GM19468 (cell line): ENCODE measurements around the gene VSIG10.
"Not testable (repeated sequence)": the region's sequence is repeated elsewhere in the genome, so short reads cannot be mapped to it uniquely, and the experiment has no call there.

ENCODE experiments used
- ATAC-seq: cut with Tn5 transposase; IDR thresholded peaks from one replicate; pipeline ENCODE4 v1.9.1; 2021; ENCODE audit warnings: mild to moderate bottlenecking, moderate library complexity, moderate number of reproducible peaks; ENCODE audit not compliant: unreplicated experiment; ENCODE audit errors: extremely low read depth

The VSIG10 gene

GRCh38 chr12:118103601-118104382, at the start of gene VSIG10:
TSS of gene VSIG10 (minus strand) at chr12:118104011. CDS start at chr12:118103671, 340 bp downstream.
- ATAC-seq: no peak

- no peak for ATAC-seq
These were observed 47.9 kb upstream of the VSIG10 start for GRCh38 chr12:118151755-118152154.

GRCh38 chr12:118150625-118151024, 46.8 kb upstream of the VSIG10 start:
- no peak for ATAC-seq

GRCh38 chr12:118148287-118148686, 44.5 kb upstream of the VSIG10 start:
- ATAC-seq: no peak

GRCh38 chr12:118145798-118146156, 42.0 kb upstream of the VSIG10 start:
- no peak for ATAC-seq

GRCh38 chr12:118145113-118145797, 41.4 kb upstream of the VSIG10 start:
- ATAC-seq: peak; percentile 38

GRCh38 chr12:118144499-118144898, 40.7 kb upstream of the VSIG10 start:
- ATAC-seq: no peak

- ATAC-seq: no peak
These were observed 37.0 kb upstream of the VSIG10 start for GRCh38 chr12:118140825-118141224.

- ATAC-seq: no peak
These were observed 33.4 kb upstream of the VSIG10 start for GRCh38 chr12:118137148-118137678.

- ATAC-seq: no peak
These were observed 32.8 kb upstream of the VSIG10 start for GRCh38 chr12:118136559-118137003.

- ATAC-seq: peak; percentile 93
These were observed 32.2 kb upstream of the VSIG10 start, which contains the start of gene PEBP1 for GRCh38 chr12:118135788-118136558. TSS of gene PEBP1 (plus strand) at chr12:118136124. CDS start at chr12:118136210, 86 bp downstream.

GRCh38 chr12:118129436-118129835, 25.6 kb upstream of the VSIG10 start:
- not testable (repeated sequence) for ATAC-seq

GRCh38 chr12:118127867-118128266, 24.1 kb upstream of the VSIG10 start:
- ATAC-seq: no peak

GRCh38 chr12:118126119-118126757, 22.4 kb upstream of the VSIG10 start:
- no peak for ATAC-seq

GRCh38 chr12:118125743-118126118, 21.9 kb upstream of the VSIG10 start:
- no peak for ATAC-seq

GRCh38 chr12:118124333-118124874, 20.6 kb upstream of the VSIG10 start:
- ATAC-seq: no peak

GRCh38 chr12:118122264-118122663, 18.5 kb upstream of the VSIG10 start:
- no peak for ATAC-seq

GRCh38 chr12:118120579-118121363, 17.0 kb upstream of the VSIG10 start:
- no peak for ATAC-seq

- no peak for ATAC-seq
These were observed 15.7 kb upstream of the VSIG10 start for GRCh38 chr12:118119449-118119879.
